GM04504 (cell line): ENCODE results near the gene SAMMSON.
A peak's percentile ranks its signal among the peaks of the same experiment; 100 is the strongest.

Experiments
- DNase-seq: peaks from one replicate; pipeline ENCODE4 v3.0.0-alpha.2; 2012; ENCODE audit warnings: low read depth

Gene SAMMSON

GRCh38 chr3:70011582-70011981 is 12.0 kb downstream of the SAMMSON start:
- DNase-seq: no peak

GRCh38 chr3:70020906-70021660 is 21.6 kb downstream of the SAMMSON start:
- no peak for DNase-seq

DNA sequence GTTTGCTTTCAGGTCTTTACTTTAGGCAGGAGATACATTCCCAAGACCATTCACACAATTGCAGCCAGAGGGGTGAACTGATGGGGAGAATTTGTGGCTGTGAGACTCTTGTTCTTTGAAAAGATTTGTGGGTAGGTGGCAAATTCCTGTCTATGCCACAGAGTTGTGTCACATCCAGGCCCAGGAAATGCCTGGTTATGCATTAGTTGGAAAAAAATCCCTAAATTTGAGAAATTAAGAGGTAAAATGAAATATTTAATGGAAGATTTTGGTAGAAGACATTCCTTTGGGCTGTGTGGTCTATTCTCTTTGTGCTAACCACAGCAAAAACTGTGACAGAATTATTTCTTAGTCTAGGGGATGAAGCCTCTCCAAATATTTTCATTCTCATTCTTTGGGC is 28.8 kb downstream of the SAMMSON start:
- DNase-seq: no peak

DNA sequence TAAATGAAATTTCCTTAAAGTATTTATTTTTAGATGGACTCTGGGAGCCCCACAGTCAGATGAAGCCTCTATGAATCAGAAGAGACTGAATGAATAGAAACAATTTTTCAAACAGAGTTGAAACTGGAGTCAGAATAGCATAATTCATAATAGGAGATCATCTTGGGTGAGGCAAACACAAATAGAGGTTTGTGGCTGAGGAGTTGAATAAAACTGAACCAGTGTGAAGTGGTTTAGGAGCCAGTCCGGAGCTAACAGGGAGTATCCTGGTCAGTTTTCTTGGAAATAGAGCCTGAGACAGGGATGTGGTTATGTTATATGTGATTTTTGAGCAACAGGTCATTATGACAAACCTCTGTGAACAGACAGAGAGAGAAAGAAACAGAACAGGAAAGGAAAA is 39.2 kb downstream of the SAMMSON start:
- no peak for DNase-seq

- DNase-seq: no peak
Measured at GRCh38 chr3:70040386-70040785, 40.9 kb downstream of the SAMMSON start.

- DNase-seq: no peak
Measured at GRCh38 chr3:70042641-70043040, 43.1 kb downstream of the SAMMSON start.

DNA sequence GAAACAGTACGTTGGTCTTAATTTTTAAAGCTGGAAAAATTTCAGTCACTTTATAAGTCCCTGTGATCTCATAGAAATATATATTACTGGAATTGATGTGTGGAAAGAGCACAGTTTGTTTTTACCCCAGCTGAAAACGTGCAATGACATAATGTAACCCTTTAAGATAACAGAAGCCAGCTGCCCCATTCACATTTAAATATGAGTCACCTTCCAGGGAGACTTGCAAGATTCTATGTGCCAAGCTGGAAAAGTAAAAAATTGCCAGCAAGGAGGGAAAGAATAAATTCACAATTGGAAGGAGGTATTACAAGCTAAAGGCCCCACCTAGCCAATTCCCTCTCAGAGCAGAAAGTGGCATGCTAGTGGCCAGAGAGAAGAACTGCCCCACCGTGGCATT is 50.2 kb downstream of the SAMMSON start:
- no peak for DNase-seq

GRCh38 chr3:70053293-70053692 is 53.8 kb downstream of the SAMMSON start:
- DNase-seq: no peak

DNA sequence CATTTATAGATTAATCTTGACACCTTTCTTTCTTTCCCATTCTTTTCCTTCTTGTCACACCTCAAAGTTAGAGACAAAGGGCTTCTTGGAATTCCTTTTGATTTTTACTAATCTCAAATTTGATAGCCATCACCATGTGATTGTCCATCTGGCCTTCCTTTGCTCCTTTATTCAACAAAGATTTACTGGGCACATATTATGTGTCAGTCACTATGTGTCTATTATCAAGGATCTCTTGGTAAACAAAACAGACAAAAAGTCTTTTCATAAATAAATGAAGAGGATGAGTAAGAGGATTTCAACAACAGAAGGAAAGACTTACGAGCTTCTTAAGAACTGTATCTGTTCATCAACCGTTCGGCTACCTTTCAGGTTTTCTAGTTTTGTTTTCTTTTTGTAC is 56.5 kb downstream of the SAMMSON start:
- no peak for DNase-seq

DNA sequence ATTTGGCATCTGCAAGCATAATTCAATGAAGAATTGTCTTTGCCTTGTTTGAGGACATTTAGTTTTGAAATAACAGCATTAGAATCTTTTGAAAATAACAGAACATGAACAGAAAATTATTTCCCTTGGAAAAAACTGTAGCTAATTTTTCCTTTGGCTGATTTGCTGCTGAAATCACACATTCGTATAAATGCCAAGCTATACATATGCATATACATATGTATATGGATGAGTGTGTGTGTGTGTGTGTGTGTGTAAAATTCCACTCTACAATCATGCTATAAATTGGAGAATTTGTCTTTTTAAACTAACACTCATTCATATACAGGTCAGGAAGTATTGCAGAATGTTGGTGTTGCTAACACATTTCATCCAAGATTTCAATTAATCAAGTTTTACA is 57.9 kb downstream of the SAMMSON start:
- no peak for DNase-seq

DNA sequence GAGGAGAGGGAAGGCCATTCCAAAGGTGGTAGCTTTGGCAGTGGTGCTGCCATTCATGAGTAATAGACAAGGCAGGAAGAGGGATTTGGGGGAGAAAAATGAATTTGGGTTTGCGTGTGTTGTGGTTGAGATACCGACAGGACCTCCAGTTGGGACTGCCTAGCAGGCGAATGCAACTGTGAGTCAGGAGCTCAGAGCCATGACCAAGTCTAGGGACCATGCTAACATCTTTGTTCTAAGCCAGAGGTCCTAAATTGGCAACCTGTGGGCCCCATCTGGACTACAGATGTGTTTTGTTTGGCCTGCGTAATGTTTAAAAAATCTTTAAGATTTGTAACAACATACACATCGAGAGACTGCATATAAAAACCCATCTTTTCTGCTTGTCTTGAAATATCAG is 61.6 kb downstream of the SAMMSON start:
- no peak for DNase-seq

- peak; percentile 3 for DNase-seq
Measured at GRCh38 chr3:70064194-70064779, 64.8 kb downstream of the SAMMSON start.

DNA sequence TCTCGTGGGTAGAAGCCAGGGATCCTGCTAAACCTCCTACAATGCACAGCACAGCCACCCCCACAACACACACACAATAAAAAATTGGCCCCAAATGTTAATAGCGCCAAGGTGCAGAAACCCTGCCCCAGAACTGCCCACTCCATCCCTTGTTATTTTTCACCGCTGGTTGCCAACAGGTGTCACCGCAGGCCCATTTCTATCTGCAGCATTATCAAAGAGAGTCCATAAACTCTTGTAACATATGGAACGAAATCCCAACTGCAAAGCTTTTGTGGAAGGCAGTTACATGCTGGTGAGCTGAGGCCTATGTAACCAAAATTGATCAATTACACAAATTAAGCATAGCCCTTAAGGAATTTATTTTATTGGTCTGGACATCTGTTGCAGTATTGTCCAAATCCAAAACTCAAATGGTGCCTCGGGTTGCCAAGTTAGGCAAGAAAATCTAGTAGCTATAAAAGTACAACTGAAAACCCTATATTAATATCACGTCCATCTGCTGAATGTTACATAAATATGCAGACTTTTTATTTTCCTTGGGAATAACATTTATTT is 66.2 kb downstream of the SAMMSON start:
- no peak for DNase-seq

DNA sequence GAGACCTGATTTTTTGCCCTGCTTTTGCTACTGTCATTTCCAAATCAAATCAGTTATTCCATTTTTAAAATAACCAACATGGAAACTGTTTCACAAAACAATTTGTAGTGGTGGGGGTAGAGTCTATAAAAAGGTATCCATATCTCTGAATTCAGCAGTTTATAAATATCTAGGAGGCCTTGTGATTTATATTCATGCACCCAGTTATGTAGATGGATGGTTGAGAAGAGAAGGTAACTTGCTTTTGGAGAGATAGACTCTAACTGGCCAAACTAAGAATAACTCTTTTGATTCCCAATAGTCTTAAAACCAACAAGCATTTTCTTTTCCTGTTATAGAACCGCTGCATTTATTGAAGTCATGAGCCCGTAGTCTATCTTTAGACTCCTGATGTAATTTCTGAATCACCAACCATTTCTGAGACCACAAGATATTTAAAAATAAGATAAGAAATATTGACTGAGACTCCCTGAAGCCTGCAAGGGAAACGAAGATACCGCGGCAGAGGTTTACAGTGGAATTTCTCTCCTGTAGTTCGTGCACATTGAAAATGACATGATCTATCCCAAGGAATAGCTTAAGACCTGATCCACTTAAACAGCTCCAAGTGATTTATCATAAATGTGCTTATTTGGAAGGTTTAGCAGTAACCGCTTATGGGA is 68.5 kb downstream of the SAMMSON start:
- DNase-seq: no peak

GRCh38 chr3:70069557-70069956 is 70.0 kb downstream of the SAMMSON start:
- DNase-seq: no peak

DNA sequence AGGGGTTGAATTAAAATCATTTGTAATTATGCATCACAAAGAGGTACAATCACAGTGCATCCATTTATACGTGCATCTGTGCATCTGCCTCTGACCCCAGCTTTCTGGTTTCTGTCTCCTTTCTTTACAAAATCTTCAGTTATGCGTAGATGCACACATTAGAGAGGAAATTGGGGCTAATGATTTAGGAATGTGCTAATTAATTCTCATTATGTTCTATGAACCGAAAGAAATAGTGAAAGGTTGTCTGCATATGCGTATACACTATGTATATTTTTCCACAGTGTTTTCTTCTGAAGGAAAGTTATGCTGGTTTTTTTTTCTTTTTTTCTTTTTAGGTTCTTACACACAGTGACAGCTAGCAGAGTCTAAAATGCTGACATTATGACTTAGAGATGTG is 71.6 kb downstream of the SAMMSON start:
- DNase-seq: no peak

DNA sequence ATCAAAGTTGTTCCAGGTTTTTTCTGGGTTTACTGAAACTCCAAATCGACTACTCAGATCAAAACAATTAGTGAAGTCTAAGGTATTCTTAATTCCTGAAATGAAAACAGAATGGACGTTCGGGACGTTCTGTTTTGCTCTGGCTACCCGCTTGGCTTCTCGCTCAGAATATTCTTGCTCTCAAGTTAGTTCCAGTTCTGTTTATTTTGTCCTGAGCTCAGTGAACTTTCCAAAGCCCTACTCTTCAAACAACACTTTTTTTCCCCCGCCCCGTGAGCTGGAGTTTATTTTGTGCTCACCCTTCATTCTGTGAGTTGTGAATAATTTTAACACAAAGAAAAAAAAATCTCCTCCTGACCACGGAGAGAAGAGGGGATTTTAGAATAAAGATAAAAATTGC is 72.6 kb downstream of the SAMMSON start:
- no peak for DNase-seq

DNA sequence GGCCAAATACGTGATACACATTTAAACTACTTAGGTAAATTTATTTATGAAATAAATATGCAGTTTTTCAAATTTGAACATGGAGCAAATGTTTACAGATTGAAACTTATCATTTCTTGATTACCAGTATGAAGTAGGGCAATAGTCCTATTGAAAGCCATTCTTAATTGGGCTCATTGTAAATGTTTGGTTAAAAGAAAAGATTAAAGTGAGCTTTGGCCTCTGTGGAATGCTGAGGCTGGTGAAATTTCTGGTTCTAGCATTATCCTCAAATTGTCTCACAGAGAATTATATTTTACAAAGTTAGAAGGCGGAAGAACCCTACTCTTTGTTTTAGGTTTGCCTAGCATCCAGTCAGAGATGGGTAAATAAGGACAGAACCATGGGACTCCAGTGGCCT is 73.2 kb downstream of the SAMMSON start:
- no peak for DNase-seq

- no peak for DNase-seq
Measured at GRCh38 chr3:70075101-70075500, 75.6 kb downstream of the SAMMSON start.

- DNase-seq: no peak
Measured at GRCh38 chr3:70076396-70076795, 76.9 kb downstream of the SAMMSON start.

DNA sequence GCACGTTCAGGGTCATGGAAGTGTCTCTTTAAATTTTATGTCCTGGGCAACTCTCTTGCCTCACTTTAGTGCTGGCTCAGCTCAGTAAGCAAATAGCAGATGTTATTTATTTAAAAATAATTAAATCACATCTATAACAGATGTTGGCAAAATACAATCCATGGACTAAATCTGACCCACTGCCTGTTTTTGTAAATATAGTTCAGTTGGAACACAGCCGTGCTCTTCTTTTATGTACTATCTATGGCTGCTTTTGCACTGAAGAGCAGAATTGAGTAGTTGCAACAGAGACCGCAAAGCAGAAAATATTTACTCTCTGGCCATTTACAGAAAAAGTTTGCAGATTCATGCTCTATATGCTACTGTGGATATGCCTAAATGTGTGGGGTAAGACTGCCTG is 79.2 kb downstream of the SAMMSON start:
- no peak for DNase-seq

GRCh38 chr3:70085613-70086012 is 86.1 kb downstream of the SAMMSON start:
- DNase-seq: no peak

DNA sequence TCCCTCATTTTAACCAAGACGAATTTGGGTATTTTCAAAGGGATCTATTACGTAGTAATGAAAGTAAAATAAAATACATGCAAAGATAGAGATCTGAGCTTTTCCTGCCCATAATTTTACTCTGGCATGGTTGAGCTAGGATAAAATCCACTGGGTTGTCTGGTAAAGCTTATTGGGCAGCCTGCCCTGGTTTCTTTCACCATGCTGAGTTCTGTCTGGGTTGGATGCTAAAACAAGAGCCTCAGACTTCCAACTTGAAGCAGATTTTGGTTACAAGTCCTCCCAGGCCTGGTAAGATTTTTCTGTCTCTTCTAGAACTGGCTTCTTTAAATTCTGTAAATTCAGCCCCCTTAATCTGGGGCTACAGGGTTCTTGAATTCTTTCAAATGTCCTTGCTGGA is 86.8 kb downstream of the SAMMSON start:
- DNase-seq: no peak
